GM12892 (cell line): Measurements from ENCODE around the gene HIF1A.
A peak's percentile ranks its signal among the peaks of the same experiment; 100 is the strongest.

Source experiments
- DNase-seq: peaks from one replicate; pipeline ENCODE4 v3.0.0; 2011; ENCODE audit not compliant: insufficient read length
- FAIRE-seq: peaks from 2 replicates; lab custom pipeline; 2011; peaks lifted over from hg19 to GRCh38; lab: Jason Lieb, UNC
- POLR2A ChIP-seq: IDR thresholded peaks from 2 replicates; pipeline ENCODE4 v1.6.1; 2011; ENCODE audit warnings: low read depth, low read length, control low read depth
- POLR2AphosphoS5 ChIP-seq: IDR thresholded peaks from 2 replicates; pipeline ENCODE4 v1.6.1; 2011; ENCODE audit warnings: low read depth, low read length, control low read depth
- TAF1 ChIP-seq: IDR thresholded peaks from 2 replicates; pipeline ENCODE4 v1.6.1; 2011; ENCODE audit warnings: low read depth, mild to moderate bottlenecking, control low read depth, low read length, borderline replicate concordance

HIF1A gene

GRCh38 chr14:61678975-61679374 lies 16.3 kb upstream of the HIF1A start:
- no peak for DNase-seq
- no peak for FAIRE-seq
- TF ChIP-seq POLR2AphosphoS5, result no peak

- FAIRE-seq (no peak), DNase-seq (no peak)
- TF ChIP-seq POLR2AphosphoS5 (no peak), POLR2A (no peak), TAF1 (no peak)
Observed at GRCh38 chr14:61681413-61681812, 13.9 kb upstream of the HIF1A start.

- FAIRE-seq (no peak), DNase-seq (no peak)
Observed at GRCh38 chr14:61683108-61683507, 12.2 kb upstream of the HIF1A start.

GRCh38 chr14:61690039-61690438 lies 5.3 kb upstream of the HIF1A start:
- TF ChIP-seq TAF1, result no peak
- TF ChIP-seq POLR2AphosphoS5, result no peak
- no peak for TF ChIP-seq POLR2A
- DNase-seq (no peak), FAIRE-seq (no peak)

More at GRCh38 chr14:61683108-61683507, 12.2 kb upstream of the HIF1A start:
- no peak for TF ChIP-seq POLR2A
- no peak for TF ChIP-seq TAF1
- no peak for TF ChIP-seq POLR2AphosphoS5

- FAIRE-seq, result no peak
- DNase-seq, result no peak
- TF ChIP-seq POLR2A (no peak), POLR2AphosphoS5 (no peak), TAF1 (no peak)
Observed at GRCh38 chr14:61690982-61691381, 4.3 kb upstream of the HIF1A start.

GRCh38 chr14:61691495-61691894 lies 3.8 kb upstream of the HIF1A start:
- no peak for FAIRE-seq
- DNase-seq, result no peak
- TF ChIP-seq POLR2AphosphoS5 (no peak), TAF1 (no peak), POLR2A (no peak)

GRCh38 chr14:61694039-61694438 lies 1.3 kb upstream of the HIF1A start:
- no peak for DNase-seq
- FAIRE-seq, result no peak

GRCh38 chr14:61695695-61696527 lies 598 bp downstream of the HIF1A start:
- TF ChIP-seq POLR2AphosphoS5, result no peak
- no peak for TF ChIP-seq TAF1
- peak; percentile 32; the same call in 1 of the 2 replicates for TF ChIP-seq POLR2A
- FAIRE-seq, result peak; percentile 51
- peak; percentile 25 for DNase-seq

More at GRCh38 chr14:61694039-61694438, 1.3 kb upstream of the HIF1A start:
- TF ChIP-seq TAF1, result no peak
- no peak for TF ChIP-seq POLR2A
- no peak for TF ChIP-seq POLR2AphosphoS5

GRCh38 chr14:61696753-61697318 lies 1.5 kb downstream of the HIF1A start:
- DNase-seq (no peak), FAIRE-seq (no peak)
- TF ChIP-seq TAF1 (no peak), POLR2A (no peak), POLR2AphosphoS5 (no peak)

- TF ChIP-seq POLR2AphosphoS5 (no peak), TAF1 (no peak), POLR2A (no peak)
- FAIRE-seq (peak; percentile 36), DNase-seq (no peak)
Observed at GRCh38 chr14:61698206-61698980, 3.1 kb downstream of the HIF1A start.

- no peak for TF ChIP-seq POLR2AphosphoS5
Observed at GRCh38 chr14:61699027-61699426, 3.7 kb downstream of the HIF1A start.

More at GRCh38 chr14:61699027-61699426, 3.7 kb downstream of the HIF1A start:
- DNase-seq (no peak), FAIRE-seq (peak; percentile 78)
